Glutamatergic neuron (in vitro differentiated cells): ENCODE data around the gene GRIP2. TPM values are rescaled to one million over a fixed set of nuclear protein-coding genes. Genes with fewer than 3 reads are reported as not detected.

ENCODE experiments used
- DNase-seq: peaks from one replicate; pipeline ENCODE4 v3.0.0; 2022
- H3K27ac Mint-ChIP-seq: one replicate; pipeline ENCODE4 v1.8.0; 2020; ENCODE audit warnings: mild to moderate bottlenecking, mixed read lengths, inconsistent platforms; ENCODE audit not compliant: unreplicated experiment
- H3K27me3 Mint-ChIP-seq: one replicate; pipeline ENCODE4 v1.8.0; 2020; ENCODE audit warnings: mild to moderate bottlenecking, moderate library complexity, mixed read lengths, inconsistent platforms; ENCODE audit not compliant: unreplicated experiment
- H3K36me3 Mint-ChIP-seq: one replicate; pipeline ENCODE4 v1.8.0; 2020; ENCODE audit warnings: mild to moderate bottlenecking, mixed read lengths, inconsistent platforms; ENCODE audit not compliant: unreplicated experiment
- H3K4me1 Mint-ChIP-seq: one replicate; pipeline ENCODE4 v1.8.0; 2020; ENCODE audit warnings: mild to moderate bottlenecking, low read depth, mixed read lengths, inconsistent platforms; ENCODE audit not compliant: unreplicated experiment
- H3K4me3 Mint-ChIP-seq: one replicate; pipeline ENCODE4 v1.8.0; 2020; ENCODE audit warnings: mild to moderate bottlenecking, mixed read lengths, inconsistent platforms; ENCODE audit not compliant: unreplicated experiment
- H3K9me3 Mint-ChIP-seq: one replicate; pipeline ENCODE4 v1.8.0; 2020; ENCODE audit warnings: mild to moderate bottlenecking, moderate library complexity, mixed read lengths, inconsistent platforms; ENCODE audit not compliant: unreplicated experiment
- CTCF ChIP-seq: fragments of 200-600 bp; sonication (generic); IDR thresholded peaks from one replicate; pipeline ENCODE4 v1.5.0; 2021; ENCODE audit not compliant: partially characterized antibody, unreplicated experiment
- total RNA-seq: library from RNA; stranded (reverse); fragmentation: NEBNext Ultra II Directional; extraction: Animal tissue kit (Norgen Biotek cat#: 25700); gene quantifications from one replicate; pipeline ENCODE4 v1.2.1, GENCODE V29; 2021; ENCODE audit not compliant: unreplicated experiment

GRIP2 gene
- total RNA-seq, 1 donor from 2014 or later = 0.34 TPM

DNA sequence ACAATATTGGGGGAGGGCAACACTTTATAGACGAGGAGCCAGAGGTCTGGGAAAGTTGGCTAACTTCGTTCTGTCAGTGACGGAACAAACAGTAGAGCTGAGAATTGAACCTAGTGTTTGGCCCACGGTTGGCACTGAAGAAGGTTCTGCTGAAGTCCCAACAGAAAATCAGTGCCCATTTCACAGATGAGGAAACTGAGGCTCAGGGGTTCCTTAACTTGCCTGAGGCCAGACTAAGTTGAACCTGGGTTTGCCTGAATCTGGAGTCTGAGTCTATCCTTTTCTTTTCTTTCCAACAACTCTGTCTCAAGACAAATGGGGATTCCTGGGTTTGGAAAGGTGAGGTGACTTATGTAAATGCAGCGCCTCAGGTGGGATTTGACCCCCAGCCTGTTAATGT lies 82.7 kb downstream of the GRIP2 start:
- no peaks in the 10 kb centered on the region for H3K36me3 Mint-ChIP-seq
- H3K27me3 Mint-ChIP-seq = peaks cover 2% of the 10 kb centered on the region
- H3K27ac Mint-ChIP-seq = no peak overlapping the region
- no peak for DNase-seq
- no peaks in the 10 kb centered on the region for H3K9me3 Mint-ChIP-seq
- H3K4me1 Mint-ChIP-seq = no peaks in the 10 kb centered on the region
- H3K4me3 Mint-ChIP-seq = no peak overlapping the region
- TF ChIP-seq CTCF = no peak

- DNase-seq = no peak
- no peak for TF ChIP-seq CTCF
- Mint-ChIP-seq H3K27ac (no peak overlapping the region), H3K4me1 (no peaks in the 10 kb centered on the region), H3K9me3 (no peaks in the 10 kb centered on the region), H3K36me3 (no peaks in the 10 kb centered on the region), H3K27me3 (peaks cover 2% of the 10 kb centered on the region), H3K4me3 (no peak overlapping the region)
Observed at GRCh38 chr3:14456794-14457193, 83.3 kb downstream of the GRIP2 start.

GRCh38 chr3:14455571-14456317 lies 84.4 kb downstream of the GRIP2 start:
- no peaks in the 10 kb centered on the region for H3K4me1 Mint-ChIP-seq
- DNase-seq = no peak
- no peak overlapping the region for H3K27ac Mint-ChIP-seq
- H3K36me3 Mint-ChIP-seq = peaks cover 6% of the 10 kb centered on the region
- H3K4me3 Mint-ChIP-seq = no peak overlapping the region
- TF ChIP-seq CTCF = no peak
- no peaks in the 10 kb centered on the region for H3K9me3 Mint-ChIP-seq
- H3K27me3 Mint-ChIP-seq = peaks cover 2% of the 10 kb centered on the region

DNA sequence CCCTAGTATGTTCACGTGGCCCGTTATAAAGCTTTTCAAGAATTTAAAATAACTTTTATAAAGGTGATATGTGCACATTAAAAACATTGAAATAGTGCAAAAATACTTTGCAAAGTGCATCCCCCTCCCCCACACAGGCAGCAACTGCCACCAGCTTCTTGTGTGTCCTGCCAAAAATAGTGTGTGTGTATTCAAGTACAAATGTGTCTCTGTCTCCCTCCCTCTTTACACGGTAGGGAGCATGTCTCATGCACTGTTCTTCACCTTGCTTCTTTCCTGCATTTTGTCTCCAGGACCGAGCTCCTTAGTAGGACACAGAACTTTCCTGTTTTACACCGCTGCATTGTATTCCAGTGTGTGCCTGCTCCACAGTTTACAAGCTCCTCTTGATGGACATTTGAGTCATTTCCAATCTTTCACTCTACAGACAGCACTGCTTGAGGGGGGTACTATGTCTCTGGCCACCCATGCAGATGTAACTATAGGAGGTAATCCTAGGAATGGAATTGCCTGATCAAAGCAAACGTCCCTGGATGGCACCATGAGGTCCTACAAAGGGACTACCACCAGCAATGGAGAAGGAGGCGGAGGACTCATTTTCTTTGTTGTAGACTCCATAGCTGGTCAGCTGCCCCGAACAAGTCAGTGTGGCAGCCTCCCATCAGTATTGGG lies 85.4 kb downstream of the GRIP2 start:
- Mint-ChIP-seq H3K4me1 (no peaks in the 10 kb centered on the region), H3K27me3 (no peaks in the 10 kb centered on the region), H3K36me3 (peaks cover 6% of the 10 kb centered on the region), H3K27ac (no peak overlapping the region), H3K4me3 (no peak overlapping the region), H3K9me3 (no peaks in the 10 kb centered on the region)
- TF ChIP-seq CTCF = no peak
- no peak for DNase-seq

DNA sequence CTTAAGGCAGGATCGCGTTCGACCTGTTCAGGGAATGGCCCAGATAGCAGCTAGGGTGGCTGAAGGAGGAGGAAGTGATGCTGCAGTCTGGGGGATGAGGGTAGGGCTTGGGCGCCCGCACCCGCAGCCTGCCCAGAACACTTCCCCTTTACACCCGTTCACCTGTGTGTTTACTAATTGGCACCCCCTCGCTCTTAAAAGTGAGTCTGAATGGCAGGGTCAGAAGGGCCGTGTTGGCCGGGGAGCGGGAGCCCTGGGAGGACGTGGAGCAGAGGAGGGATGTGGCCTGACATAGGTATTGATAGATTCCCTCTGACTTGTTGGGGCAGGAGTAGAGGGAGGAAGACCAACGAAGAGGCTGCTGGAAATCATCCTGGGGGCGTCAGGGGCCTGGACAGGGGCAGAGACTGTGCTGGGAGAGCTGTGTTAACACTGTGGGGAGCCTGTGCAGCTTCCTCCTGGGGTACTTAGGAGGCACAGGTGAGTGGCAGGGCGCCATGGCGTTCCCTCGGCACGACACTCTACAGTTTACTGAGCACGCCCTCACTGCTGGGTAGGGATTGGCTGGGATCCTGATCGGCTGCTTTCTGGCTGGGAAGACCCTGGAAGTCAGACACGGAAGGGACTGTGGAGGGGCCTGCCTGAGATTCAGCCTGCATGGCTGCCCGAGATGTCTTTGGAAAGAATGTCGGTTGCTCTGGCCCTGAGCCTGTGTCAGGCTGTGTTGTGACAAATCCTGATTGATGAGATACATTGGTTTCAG lies 86.1 kb downstream of the GRIP2 start:
- no peak for DNase-seq
- no peaks in the 10 kb centered on the region for H3K4me1 Mint-ChIP-seq
- no peak for TF ChIP-seq CTCF

More for the DNA sequence above, 86.1 kb downstream of the GRIP2 start:
- Mint-ChIP-seq H3K27me3 (no peaks in the 10 kb centered on the region), H3K27ac (no peak overlapping the region), H3K9me3 (no peaks in the 10 kb centered on the region), H3K4me3 (no peak overlapping the region), H3K36me3 (peaks cover 6% of the 10 kb centered on the region)
